ENCODE results near the gene PREX1.
"Not testable (repeated sequence)": the region's sequence is repeated elsewhere in the genome, so short reads cannot be mapped to it uniquely, and the experiment has no call there.

DNA sequence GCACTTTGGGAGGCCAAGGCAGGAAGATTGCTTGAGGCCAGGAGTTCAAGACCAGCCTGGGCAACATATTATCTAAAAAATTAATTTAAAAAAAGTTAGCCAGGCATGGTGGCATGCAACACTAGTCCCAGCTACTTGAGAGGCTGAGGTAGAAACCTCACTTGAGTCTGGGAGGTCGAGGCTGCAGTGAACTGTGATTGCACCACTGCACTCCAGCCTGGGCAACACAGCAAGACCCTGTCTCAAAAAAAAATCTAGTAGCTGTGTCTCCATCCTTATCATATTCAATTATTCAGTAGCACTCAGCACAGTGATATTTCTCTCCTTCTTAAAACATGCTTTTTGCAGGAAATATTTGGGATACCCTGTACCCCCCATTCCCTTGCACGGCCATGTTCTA lies 16.1 kb upstream of the PREX1 start:
- TF ChIP-seq, protein P1, sequence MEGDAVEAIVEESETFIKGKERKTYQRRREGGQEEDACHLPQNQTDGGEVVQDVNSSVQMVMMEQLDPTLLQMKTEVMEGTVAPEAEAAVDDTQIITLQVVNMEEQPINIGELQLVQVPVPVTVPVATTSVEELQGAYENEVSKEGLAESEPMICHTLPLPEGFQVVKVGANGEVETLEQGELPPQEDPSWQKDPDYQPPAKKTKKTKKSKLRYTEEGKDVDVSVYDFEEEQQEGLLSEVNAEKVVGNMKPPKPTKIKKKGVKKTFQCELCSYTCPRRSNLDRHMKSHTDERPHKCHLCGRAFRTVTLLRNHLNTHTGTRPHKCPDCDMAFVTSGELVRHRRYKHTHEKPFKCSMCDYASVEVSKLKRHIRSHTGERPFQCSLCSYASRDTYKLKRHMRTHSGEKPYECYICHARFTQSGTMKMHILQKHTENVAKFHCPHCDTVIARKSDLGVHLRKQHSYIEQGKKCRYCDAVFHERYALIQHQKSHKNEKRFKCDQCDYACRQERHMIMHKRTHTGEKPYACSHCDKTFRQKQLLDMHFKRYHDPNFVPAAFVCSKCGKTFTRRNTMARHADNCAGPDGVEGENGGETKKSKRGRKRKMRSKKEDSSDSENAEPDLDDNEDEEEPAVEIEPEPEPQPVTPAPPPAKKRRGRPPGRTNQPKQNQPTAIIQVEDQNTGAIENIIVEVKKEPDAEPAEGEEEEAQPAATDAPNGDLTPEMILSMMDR (IDR thresholded peaks at IDR 0.05): not testable (repeated sequence)
- TF ChIP-seq POLR2A (IDR thresholded peaks at IDR 0.05): not testable (repeated sequence)

Measured in ovary (tissue), 3 donors.